ENCODE results near the gene KIAA1217. TPM values are rescaled to one million over a fixed set of nuclear protein-coding genes. Genes with fewer than 3 reads are reported as not detected.

The KIAA1217 gene
- total RNA-seq, 2 experiments from 2014 or later: 0.67 to 1.3 TPM

GRCh38 chr10:24449769-24450310, 240.9 kb downstream of the KIAA1217 start:
- H3K27me3 Mint-ChIP-seq: peaks cover 25% of the 10 kb centered on the region
- peaks cover 9% of the 10 kb centered on the region for H3K4me1 Mint-ChIP-seq (ENCODE audit: low read depth)
- intact Hi-C loops (cut with micrococcal nuclease): no loop called here
- ATAC-seq: no peak
- TF ChIP-seq, protein P1, sequence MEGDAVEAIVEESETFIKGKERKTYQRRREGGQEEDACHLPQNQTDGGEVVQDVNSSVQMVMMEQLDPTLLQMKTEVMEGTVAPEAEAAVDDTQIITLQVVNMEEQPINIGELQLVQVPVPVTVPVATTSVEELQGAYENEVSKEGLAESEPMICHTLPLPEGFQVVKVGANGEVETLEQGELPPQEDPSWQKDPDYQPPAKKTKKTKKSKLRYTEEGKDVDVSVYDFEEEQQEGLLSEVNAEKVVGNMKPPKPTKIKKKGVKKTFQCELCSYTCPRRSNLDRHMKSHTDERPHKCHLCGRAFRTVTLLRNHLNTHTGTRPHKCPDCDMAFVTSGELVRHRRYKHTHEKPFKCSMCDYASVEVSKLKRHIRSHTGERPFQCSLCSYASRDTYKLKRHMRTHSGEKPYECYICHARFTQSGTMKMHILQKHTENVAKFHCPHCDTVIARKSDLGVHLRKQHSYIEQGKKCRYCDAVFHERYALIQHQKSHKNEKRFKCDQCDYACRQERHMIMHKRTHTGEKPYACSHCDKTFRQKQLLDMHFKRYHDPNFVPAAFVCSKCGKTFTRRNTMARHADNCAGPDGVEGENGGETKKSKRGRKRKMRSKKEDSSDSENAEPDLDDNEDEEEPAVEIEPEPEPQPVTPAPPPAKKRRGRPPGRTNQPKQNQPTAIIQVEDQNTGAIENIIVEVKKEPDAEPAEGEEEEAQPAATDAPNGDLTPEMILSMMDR (IDR thresholded peaks at IDR 0.05): no peak
- H3K4me3 Mint-ChIP-seq: no peak overlapping the region
- no peaks in the 10 kb centered on the region for H3K36me3 Mint-ChIP-seq (ENCODE audit: low read depth)
- no peaks in the 10 kb centered on the region for H3K9me3 Mint-ChIP-seq
- POLR2A ChIA-PET: no interaction called here
- H3K27ac Mint-ChIP-seq: no peak overlapping the region
- CTCF ChIA-PET: no interaction called here
- DNase-seq: no peak

DNA sequence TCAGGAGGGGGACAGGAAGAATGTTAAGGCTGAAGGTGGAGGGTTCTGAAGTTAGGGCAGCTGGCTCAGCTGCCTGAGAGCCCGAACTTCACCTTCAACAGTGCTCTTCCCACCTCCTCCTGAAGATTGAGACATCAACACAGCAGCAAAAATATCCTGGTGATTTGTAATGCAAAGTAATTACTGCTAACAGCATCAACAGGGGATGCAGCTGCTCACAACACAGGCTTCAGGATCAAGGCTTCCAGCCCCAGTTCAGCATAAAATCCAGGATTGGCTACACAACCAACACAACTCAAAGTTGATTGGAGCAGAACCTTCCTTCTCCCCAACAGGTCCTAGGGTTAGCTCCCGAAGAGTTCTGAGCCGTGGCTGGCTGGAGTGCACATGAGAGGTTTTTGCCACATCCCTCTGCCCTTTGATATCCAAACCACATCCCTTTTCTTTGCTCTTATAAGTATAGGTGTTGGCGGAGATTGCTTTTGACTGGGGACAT, 242.4 kb downstream of the KIAA1217 start:
- TF ChIP-seq, protein P1 (IDR thresholded peaks at IDR 0.05): no peak
- no peak for DNase-seq
- peaks cover 9% of the 10 kb centered on the region for H3K4me1 Mint-ChIP-seq (ENCODE audit: low read depth)
- CTCF ChIA-PET: interaction anchor here (1.4 kb wide), 1 partner anchor 457 kb away, joined by 3 read pairs; no protein-coding TSS in a partner anchor
- H3K4me3 Mint-ChIP-seq: no peak overlapping the region
- no peak overlapping the region for H3K27ac Mint-ChIP-seq
- no peaks in the 10 kb centered on the region for H3K36me3 Mint-ChIP-seq (ENCODE audit: low read depth)
- POLR2A ChIA-PET: interaction anchor here (0.5 kb wide), 1 partner anchor 526 kb away, joined by 3 read pairs; no protein-coding TSS in a partner anchor
- H3K27me3 Mint-ChIP-seq: peaks cover 32% of the 10 kb centered on the region
- intact Hi-C loops (cut with micrococcal nuclease): no loop called here
- no peak for ATAC-seq
- no peaks in the 10 kb centered on the region for H3K9me3 Mint-ChIP-seq

GRCh38 chr10:24452030-24452429, 243.1 kb downstream of the KIAA1217 start:
- TF ChIP-seq, protein P1 (IDR thresholded peaks at IDR 0.05): no peak
- H3K36me3 Mint-ChIP-seq (ENCODE audit: low read depth): no peaks in the 10 kb centered on the region
- H3K4me1 Mint-ChIP-seq (ENCODE audit: low read depth): peaks cover 9% of the 10 kb centered on the region
- no peak overlapping the region for H3K27ac Mint-ChIP-seq
- peaks cover 30% of the 10 kb centered on the region for H3K27me3 Mint-ChIP-seq
- intact Hi-C loops (cut with micrococcal nuclease): no loop called here
- POLR2A ChIA-PET: no interaction called here
- DNase-seq (no peak), ATAC-seq (no peak)
- H3K9me3 Mint-ChIP-seq: no peaks in the 10 kb centered on the region
- CTCF ChIA-PET: interaction anchor here (1.4 kb wide), 1 partner anchor 457 kb away, joined by 3 read pairs; no protein-coding TSS in a partner anchor
- H3K4me3 Mint-ChIP-seq: no peak overlapping the region

DNA sequence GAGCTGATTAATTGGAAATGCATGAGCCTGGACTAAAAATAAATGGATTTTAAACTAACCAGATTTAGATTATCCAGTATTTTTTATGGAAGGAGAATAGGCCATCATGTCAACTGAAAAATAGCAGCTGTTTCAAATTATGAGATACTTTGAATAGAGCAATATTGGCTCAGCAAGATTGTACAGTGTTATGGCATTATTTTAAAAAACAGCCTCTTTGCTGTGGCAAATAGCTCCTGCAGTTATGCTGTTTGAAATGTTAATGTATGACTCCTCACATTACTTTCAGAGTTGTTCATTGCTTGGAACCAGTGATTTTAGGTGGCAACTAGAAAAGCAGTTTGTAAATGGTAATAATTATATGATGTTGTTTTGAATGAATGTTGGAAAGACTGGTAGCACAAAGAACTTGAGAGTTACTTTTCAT, 244.5 kb downstream of the KIAA1217 start:
- no peaks in the 10 kb centered on the region for H3K36me3 Mint-ChIP-seq (ENCODE audit: low read depth)
- ChIA-PET CTCF (no interaction called here), POLR2A (no interaction called here)
- DNase-seq (no peak), ATAC-seq (no peak)
- H3K4me3 Mint-ChIP-seq: no peak overlapping the region
- peaks cover 9% of the 10 kb centered on the region for H3K4me1 Mint-ChIP-seq (ENCODE audit: low read depth)
- no peak overlapping the region for H3K27ac Mint-ChIP-seq
- H3K9me3 Mint-ChIP-seq: no peaks in the 10 kb centered on the region
- intact Hi-C loops (cut with micrococcal nuclease): no loop called here
- TF ChIP-seq, protein P1 (IDR thresholded peaks at IDR 0.05): no peak
- peaks cover 36% of the 10 kb centered on the region for H3K27me3 Mint-ChIP-seq

DNA sequence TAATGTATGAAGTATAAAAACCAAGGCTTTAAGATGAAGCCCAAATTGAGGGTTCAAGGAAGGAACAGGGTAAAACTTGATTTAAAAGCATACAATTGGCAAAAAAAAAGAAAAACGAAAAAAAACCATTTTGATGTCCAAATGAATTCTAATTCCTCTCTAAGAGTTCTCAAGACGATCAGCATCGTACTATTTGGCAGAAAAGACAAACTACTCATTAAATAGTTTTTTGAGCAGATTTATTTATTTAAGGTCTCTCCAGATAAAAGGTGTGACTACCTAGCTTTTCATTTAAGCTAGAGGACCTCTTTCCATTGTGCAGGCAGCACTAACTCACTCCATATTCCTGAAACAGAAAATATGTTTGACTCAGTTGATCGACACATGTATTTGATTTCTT, 245.0 kb downstream of the KIAA1217 start:
- Mint-ChIP-seq H3K4me3 (no peak overlapping the region), H3K9me3 (no peaks in the 10 kb centered on the region), H3K27ac (no peak overlapping the region), H3K36me3 (ENCODE audit: low read depth) (no peaks in the 10 kb centered on the region), H3K27me3 (peaks cover 38% of the 10 kb centered on the region), H3K4me1 (ENCODE audit: low read depth) (peaks cover 9% of the 10 kb centered on the region)
- no peak for ATAC-seq
- POLR2A ChIA-PET: no interaction called here
- CTCF ChIA-PET: no interaction called here
- DNase-seq: no peak
- TF ChIP-seq, protein P1 (IDR thresholded peaks at IDR 0.05): no peak
- intact Hi-C loops (cut with micrococcal nuclease): no loop called here
